ENCODE measurements around the gene POLR2C. TPM values are rescaled to one million over a fixed set of nuclear protein-coding genes. Genes with fewer than 3 reads are reported as not detected.

Gene POLR2C
- total RNA-seq, 2 donors from 2014 or later = 72.0 to 88.3 TPM

- no peak overlapping the region for H3K9ac ChIP-seq (ENCODE audit: extremely low read depth, low read length, poor library complexity, severe bottlenecking)
- H3K4me3 ChIP-seq (ENCODE audit: low read length) = no peak overlapping the region
- H3K36me3 ChIP-seq (ENCODE audit: control insufficient read depth, insufficient read depth, low read length) = peaks cover 4% of the 10 kb centered on the region
- Mint-ChIP-seq H3K4me3 (no peak overlapping the region), H3K9me3 (no peaks in the 10 kb centered on the region), H3K36me3 (ENCODE audit: low read depth) (peaks cover 17% of the 10 kb centered on the region), H3K27me3 (ENCODE audit: insufficient read depth) (peaks cover 3% of the 10 kb centered on the region), H3K27ac (no peak overlapping the region), H3K4me1 (no peaks in the 10 kb centered on the region)
- H3K4me1 ChIP-seq (ENCODE audit: control insufficient read depth, insufficient read depth, low read length) = no peaks in the 10 kb centered on the region
- no peak for TF ChIP-seq CTCF (conservative IDR thresholded peaks at IDR 0.05)
- no peak overlapping the region for H3K27ac ChIP-seq (ENCODE audit: low read depth, low read length)
- DNase-seq = no peak
- WGBS, 2 experiments (ENCODE audit: insufficient coverage in 1 of 2, insufficient read length in 1 of 2) = 81 to 89% methylated on average over 2 to 6 of the region's 6 CpGs
- H3K9me3 ChIP-seq (ENCODE audit: control insufficient read depth, low read length) = no peaks in the 10 kb centered on the region
- H3K27me3 ChIP-seq (ENCODE audit: control insufficient read depth, insufficient read depth, low read length, poor library complexity, severe bottlenecking) = no peaks in the 10 kb centered on the region
Observed at GRCh38 chr16:57518922-57519321, 56.4 kb downstream of the POLR2C start.

- Histone ChIP-seq H3K27ac (ENCODE audit: low read depth, low read length) (no peak overlapping the region), H3K36me3 (ENCODE audit: control insufficient read depth, insufficient read depth, low read length) (peaks cover 4% of the 10 kb centered on the region), H3K4me1 (ENCODE audit: control insufficient read depth, insufficient read depth, low read length) (no peaks in the 10 kb centered on the region), H3K9me3 (ENCODE audit: control insufficient read depth, low read length) (no peaks in the 10 kb centered on the region), H3K9ac (ENCODE audit: extremely low read depth, low read length, poor library complexity, severe bottlenecking) (no peak overlapping the region), H3K4me3 (ENCODE audit: low read length) (no peak overlapping the region), H3K27me3 (ENCODE audit: control insufficient read depth, insufficient read depth, low read length, poor library complexity, severe bottlenecking) (no peaks in the 10 kb centered on the region)
- Mint-ChIP-seq H3K27ac (no peak overlapping the region), H3K4me1 (no peaks in the 10 kb centered on the region), H3K4me3 (no peak overlapping the region), H3K36me3 (ENCODE audit: low read depth) (peaks cover 15% of the 10 kb centered on the region), H3K9me3 (no peaks in the 10 kb centered on the region), H3K27me3 (ENCODE audit: insufficient read depth) (peaks cover 6% of the 10 kb centered on the region)
- 35 to 44% methylated on average over 9 to 10 of the region's 10 CpGs for WGBS, 2 experiments (ENCODE audit: insufficient coverage in 1 of 2, insufficient read length in 1 of 2)
- peak; percentile 99 for TF ChIP-seq CTCF (conservative IDR thresholded peaks at IDR 0.05)
- DNase-seq = peak; percentile 94
Observed at GRCh38 chr16:57519796-57520360, 57.4 kb downstream of the POLR2C start.

Other genes starting within 250 kb of the POLR2C start
- gene ARL2BP, start 217.4 kb upstream of the POLR2C start, total RNA-seq = 10 to 100 TPM; 22.6 to 31.3 TPM
- 1 to 10 TPM; 5.9 to 9.1 TPM for gene PLLP, start 178.0 kb upstream of the POLR2C start, total RNA-seq
- not detected for gene CCL22, start 103.9 kb upstream of the POLR2C start, total RNA-seq
- 1 to 10 TPM in 1 of 2 donors, under 1 TPM in 1; 0.18 to 1.0 TPM for gene CX3CL1, start 90.2 kb upstream of the POLR2C start, total RNA-seq
- gene CCL17, start 57.9 kb upstream of the POLR2C start, total RNA-seq = not detected
- 10 to 100 TPM; 77.5 to 87.1 TPM for gene CIAPIN1, start 15.3 kb upstream of the POLR2C start, total RNA-seq
- 10 to 100 TPM; 34.5 to 38.2 TPM for gene COQ9, start 15.2 kb upstream of the POLR2C start, total RNA-seq
- 10 to 100 TPM; 17.9 to 22.1 TPM for gene DOK4, start 23.8 kb downstream of the POLR2C start, total RNA-seq
- gene CCDC102A, start 73.9 kb downstream of the POLR2C start, total RNA-seq = 1 to 10 TPM; 6.7 to 9.8 TPM
- gene ADGRG5, start 80.0 kb downstream of the POLR2C start, total RNA-seq = 1 to 10 TPM; 3.6 to 4.8 TPM
- under 1 TPM; 0.64 TPM for gene ADGRG1, start 166.0 kb downstream of the POLR2C start, total RNA-seq
- gene ADGRG3, start 205.6 kb downstream of the POLR2C start, total RNA-seq = not detected
- gene DRC7, start 232.1 kb downstream of the POLR2C start, total RNA-seq = 1 to 10 TPM; 1.6 to 1.8 TPM

Data from endodermal cell (in vitro differentiated cells).